NCI-H1105 treated with DMSO at 0.1 percent for 48 hours (cell line): ENCODE results near the gene SI.
"Not testable (repeated sequence)": the region's sequence is repeated elsewhere in the genome, so short reads cannot be mapped to it uniquely, and the experiment has no call there.

Experiments
- DNase-seq: peaks from one replicate; lab custom pipeline; 2025; lab: John Stamatoyannopoulos, UW

Gene SI

DNA sequence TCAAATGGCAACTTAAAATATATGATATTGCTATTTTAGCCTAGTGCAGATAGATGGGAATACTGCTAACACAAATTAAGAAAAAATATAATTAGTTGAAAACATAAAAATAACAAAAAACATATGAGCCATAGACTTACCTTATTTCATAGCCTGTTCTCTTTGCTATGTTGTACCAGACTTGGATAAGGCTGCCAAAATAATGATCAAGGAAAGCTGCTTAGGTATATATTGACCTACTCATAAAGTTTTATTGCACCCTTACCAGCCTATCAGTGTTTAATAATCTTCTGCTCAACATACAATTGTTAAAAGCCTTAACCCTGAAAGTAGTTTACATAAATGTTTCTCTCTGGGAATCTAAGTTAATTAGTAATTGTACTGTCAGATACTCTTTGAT lies at the start of gene SI:
TSS of gene SI (minus strand) at position 204 of the 400 bp plus-strand sequence. CDS start 2,484 bp downstream, outside the sequence.
- DNase-seq: no peak

DNA sequence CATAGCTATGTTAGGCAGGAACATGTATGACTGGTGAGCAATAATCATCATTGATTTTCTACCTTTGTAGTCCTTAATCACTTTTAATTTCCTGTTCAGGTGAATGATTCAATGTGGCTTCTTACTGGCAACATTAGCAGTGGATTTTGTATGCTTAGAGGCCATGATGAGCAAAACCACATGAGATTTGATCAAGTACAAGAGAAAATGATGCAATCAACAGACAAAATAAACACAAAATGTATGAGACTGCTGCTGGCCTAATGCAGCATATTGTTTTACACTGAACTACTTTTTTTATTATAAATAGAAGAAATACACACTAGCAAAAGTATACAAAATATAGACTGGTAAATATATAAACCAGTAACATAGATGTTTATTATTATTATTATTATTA lies 47.5 kb upstream of the SI start:
- DNase-seq: no peak

DNA sequence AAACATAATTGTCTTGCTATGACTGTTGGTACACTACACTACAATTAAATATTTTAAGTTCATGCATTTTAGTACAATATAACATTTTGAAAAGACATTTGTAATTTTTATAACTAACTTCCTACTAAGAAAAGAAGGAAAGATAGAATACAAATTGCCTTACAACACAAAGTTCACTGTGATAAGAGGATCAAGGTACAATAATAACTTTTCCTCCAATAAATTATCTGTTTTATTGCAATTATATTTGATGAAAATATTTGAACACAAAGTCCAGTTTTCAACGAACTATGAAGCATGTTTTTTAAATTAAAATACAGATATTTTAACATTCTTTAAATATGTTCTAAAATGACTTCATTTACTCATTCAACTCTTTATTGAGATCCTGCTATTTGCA lies 33.1 kb upstream of the SI start:
- DNase-seq: no peak

DNA sequence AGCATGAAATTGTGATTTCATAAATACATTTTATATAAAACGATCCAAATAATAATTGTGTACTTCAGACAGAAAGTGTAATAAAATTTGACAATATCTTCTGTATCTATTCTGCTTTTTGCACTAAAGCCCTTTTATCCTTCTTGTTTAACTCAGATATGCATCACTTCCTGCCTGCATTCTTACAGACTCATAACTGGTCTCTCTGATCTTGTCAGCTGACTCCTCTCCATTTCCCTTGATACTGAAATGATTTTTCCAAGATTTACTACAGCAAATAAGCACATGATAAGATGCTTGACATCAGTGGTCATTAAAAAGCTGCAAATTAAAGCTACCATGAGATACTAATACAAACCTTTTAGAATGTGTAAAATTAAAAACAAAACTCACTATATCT lies 25.3 kb upstream of the SI start:
- no peak for DNase-seq

DNA sequence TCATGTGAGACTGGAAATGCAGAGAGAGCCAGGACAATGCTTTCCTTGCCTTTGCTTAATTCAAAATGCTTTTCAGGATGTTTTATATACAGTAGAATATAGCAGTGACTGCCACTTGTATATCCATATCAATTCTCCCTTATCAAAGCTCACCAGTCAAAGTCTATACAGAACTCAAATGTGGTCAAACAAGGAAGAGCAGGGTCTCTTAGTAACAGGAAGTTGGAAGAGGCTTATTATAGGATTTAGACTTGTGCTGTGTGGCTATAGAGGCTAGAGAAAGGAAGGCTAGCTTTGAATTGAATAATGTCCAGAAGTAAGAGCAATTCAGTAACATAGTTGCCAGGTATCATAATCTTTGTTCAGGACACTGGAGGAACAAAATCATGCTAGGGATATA lies 4.4 kb upstream of the SI start:
- DNase-seq: no peak

DNA sequence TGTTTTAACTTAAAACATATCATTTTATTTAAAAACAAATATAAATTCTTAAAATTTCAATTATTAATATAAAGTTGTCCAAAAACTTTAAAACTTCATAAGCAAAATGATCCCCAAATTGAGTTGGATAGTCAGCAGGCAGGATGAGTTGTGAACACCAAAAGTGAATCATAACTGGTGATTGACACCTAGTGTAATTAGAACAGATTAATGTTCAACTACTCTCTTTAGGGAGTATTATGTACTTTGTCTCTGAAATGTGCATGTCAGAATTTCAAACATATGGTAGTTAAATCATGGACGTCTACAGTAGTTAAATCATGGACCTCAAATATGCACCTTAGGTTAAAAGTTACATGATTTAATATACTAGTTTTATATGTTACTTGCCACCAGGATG lies 2.9 kb upstream of the SI start:
- no peak for DNase-seq

DNA sequence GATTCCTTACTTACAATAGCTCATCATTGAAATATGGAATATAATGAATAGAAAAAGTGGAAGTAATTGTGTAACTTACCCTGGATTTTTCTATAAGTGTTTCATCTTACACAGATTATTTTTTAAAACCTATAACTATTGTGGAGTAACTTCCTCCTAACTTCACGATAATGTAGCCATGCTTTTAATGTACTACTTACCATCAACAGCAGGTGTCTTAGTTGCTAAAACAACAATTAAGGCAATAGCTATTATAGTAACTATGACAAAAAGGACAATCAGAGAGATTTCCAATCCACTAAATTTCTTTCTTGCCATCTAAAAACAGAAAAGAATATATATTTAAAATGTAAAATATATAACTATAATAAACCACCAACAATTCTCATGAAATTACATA lies 2.6 kb downstream of the SI start:
- DNase-seq: no peak

DNA sequence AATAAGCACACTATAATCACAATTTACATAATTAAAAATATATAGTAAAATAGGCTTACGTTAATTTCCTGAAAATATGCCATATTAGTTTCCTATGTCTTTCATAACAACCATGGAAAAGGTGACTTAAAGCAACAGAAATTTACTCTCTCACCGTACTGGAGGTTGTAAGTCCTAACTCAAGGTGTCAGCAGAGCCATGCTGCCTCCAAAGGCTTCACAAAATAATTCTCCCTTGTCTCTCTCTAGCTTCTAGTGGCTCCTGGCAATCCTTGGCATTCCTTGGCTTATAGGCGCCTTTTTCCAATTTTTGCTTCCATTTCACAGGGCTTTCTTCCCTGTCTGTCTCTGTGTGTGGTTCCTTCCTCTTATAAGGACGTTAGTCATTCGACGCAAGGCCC lies 7.6 kb downstream of the SI start:
- DNase-seq: no peak

DNA sequence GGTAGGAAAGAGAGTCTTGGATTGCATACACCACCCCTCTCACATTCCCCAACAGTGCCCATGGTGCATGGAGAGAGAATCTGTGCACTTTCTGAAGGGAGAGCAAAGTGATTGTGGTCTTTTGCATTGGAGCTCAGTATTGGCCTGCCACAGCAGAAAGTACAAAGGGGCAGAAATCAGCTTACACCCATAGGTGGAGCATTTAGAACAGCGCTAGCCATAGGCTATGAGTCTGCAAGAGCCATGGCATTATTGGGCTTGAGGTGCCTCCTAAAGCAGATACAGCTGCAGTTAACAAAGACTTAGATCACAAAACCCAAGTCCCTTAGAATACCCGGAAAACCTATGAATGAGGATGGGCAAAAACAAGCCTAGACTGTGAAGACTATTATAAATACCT lies 21.8 kb downstream of the SI start:
- DNase-seq: no peak

DNA sequence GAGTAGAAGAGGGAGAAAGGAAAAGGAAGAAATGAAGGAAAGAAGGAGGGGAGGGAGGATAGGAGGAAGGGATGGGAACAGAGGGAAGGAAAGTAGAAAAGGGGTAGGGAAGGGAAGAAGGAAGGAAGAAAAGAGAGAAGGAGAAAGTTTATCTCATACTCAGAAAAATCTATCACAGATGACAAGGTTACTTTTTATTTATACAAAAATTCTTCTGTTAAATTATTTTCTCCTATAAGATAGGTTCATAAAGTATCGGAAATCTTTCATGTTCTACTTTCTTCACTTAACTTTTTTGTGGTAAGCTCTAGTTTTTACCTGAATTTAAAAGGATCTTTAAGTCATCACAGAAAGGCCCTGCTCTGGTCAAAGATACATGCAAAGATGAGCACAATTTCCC lies 38.1 kb downstream of the SI start:
- DNase-seq: no peak

DNA sequence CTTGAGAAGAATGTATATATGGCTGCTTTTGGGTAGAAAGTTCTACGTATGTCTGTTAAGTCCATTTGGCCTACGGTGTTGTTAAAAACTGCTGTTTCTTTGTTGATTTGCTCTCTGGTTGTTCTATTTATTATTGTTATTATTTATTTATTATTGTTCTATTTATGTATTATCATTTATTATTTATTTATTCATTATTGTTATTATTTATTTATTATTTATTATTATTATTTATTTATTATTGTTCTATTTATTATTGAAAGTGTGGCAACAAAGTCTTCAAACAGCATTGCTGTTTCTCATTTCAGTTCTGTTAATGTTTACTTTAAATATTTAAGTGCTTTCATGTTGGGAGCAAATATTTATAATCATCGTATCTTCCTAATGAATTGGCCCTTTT lies 66.7 kb downstream of the SI start:
- no peak for DNase-seq

DNA sequence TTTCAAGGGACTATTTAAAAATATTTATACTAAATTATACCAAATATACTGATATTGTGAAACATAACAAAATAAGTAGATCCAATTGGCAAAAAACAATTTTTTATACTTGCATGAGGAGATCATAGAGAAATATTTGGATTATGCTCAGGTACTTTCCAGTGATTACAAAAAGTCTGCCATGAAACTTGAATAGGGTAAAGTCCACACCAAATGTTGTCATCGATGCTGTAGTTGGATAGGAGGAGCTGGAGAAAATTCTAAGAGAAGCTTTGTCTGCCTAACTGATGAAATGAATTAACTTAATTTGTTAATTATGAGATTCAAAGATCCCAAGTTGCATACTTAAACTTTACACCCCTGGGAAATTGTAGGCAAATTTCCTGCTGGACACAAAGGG lies 93.3 kb downstream of the SI start:
- no peak for DNase-seq

DNA sequence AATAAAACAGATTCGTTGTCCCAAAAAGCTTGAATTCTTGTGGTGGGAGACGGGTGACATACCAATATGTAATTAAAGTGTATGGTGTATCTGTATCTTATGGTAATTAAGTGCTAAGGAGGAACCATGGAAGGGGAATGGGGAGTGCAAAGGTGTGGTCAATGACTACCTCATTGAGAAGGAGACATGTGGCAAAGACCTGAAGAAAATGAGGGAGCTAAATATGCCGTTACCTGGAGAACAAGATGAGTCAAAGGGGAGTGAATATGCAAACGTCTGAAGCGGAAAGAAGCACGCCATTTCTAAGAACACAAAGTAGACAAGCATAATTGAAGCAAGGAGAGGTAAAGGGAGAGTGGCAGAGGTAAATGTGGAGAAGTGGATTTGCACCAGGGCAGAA lies 115.7 kb downstream of the SI start:
- no peak for DNase-seq

DNA sequence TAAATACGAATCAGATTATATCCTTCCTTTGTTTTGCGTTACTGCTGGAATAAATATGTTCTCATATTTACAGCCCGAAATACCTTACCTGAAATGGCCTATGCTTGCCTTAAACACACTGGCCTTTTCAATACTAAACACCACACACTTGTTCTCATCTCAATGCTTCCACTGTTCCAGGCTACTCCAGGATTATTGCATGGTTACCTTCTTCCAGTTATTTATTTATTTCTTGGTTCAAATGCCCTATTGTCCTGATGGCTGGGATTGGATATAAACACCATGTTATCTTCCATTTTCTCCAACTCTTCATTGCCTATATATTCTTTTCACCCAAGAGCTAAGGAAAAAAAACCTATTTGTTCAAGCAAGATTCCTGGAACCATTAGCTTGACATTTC lies 125.3 kb downstream of the SI start:
- DNase-seq: no peak

DNA sequence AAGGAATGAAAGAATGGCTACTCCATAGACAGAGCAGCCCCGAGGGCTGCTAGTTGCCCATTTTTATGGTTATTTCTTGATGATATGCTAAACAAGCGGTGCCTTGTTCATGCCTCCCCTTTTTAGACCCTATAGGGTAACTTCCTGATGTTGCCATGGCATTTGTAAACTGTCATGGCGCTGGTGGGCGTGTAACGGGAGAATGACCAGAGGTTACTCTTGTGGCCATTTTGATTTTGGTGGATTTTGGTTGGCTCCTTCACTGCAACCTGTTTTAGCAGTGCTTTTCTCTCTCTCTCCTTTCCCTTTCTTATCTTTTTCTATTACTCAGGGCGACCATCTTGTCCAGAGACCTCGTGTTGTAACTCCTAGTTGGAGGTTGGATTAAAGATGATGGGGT lies 126.9 kb downstream of the SI start:
- not testable (repeated sequence) for DNase-seq

DNA sequence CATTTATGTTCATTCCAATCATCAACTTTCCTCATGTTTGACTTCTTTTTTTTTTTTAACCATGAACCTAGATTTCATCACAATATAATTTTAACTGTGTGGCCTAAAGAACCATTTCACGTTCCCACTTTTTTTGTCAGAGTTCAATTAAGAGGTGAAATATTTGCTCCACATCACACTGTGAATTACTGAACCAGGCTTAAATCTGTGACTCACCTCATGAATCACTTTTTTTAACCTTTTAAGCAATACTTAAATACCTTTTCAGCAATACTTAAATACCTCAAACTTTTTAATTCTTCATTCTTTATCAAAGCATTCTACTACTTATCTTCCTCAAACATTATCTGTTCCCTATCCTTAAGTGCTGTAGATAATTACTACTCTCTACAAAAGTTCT lies 137.6 kb downstream of the SI start:
- DNase-seq: no peak

DNA sequence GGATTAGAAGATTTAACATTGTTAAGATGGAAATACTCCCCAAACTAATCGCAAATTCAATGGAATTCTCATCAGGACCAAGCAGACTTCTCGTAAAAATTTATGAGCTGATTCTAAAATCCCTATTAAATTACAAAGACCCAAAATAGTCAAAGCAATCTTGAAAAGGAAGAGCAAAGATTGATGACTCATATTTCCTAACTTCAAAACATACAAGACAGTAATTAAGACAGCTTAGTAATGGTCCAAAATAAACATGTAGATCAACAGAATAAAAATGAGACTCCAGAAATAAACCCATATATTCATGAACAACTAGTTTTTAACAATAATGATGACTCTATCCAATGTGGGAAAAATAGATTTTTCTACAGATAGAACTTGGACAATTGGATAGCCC lies 148.7 kb downstream of the SI start:
- DNase-seq: no peak
